Measurements from ENCODE around the gene ACP3.

Gene ACP3

DNA sequence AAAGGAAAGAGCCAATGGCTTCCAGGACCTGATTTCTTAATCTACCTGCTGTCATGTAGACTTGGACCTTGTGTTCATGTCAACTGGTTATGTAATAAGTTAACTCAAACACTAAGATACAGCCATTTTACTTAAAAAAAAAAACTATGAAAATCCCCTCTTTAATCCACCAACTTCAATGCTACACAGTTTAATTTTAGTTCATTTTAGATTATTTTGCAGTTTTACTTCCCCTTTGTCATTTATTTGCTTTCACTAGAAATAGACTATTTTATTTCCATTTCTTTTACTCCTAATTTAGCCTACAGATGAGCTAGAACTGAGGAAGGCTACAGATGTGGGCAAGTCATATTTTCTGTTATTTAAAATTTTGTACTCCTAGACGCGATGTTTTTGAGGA lies 89.4 kb downstream of the ACP3 start:
- DNase-seq (ENCODE audit: low read depth in 2 of 2): no peak

DNA sequence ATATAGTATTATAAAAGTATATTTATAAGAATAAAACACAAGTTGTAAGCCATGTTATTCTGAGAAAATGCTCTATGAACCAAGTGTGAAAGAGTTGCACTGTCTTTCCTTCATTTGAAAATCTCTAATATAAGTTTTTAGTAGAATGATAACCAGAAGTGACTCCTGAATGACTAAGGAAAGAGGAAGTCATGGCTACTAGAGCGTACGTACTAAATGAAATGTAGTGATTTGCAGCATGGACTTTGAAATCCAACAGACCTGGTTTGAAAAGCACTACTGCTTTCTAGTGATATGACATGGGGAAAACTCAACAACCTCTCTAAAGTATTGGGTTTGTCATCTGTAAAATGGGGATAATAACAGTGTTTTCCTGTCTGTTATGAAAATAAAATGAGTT lies 89.8 kb downstream of the ACP3 start:
- no peak for DNase-seq (ENCODE audit: low read depth in 2 of 2)
